Heart left ventricle (tissue), 13 donors: ENCODE results near the gene DNHD1.

Source experiments
- POLR2A ChIP-seq, 2 donors: fragments of 450-650 bp; IDR thresholded peaks; one replicate each; pipeline ENCODE4 v1.6.1; 2017; ENCODE audit warnings: antibody characterized with exemption in 2 of 2, mild to moderate bottlenecking in 2 of 2, moderate library complexity in 2 of 2
- TF ChIP-seq, protein P1 (sequence below), 12 donors: fragments of 200-600 bp; sonication (generic) in 4 of 12; IDR thresholded peaks; one replicate each; pipeline versions ENCODE4 v1.5.0 to v1.8.0; 2018 to 2022; ENCODE audit warnings: antibody characterized with exemption in 12 of 12, mild to moderate bottlenecking in 5 of 12
- donor health status: ischemic (EF 13 %, LVEDD 7.1; RV severe dilation, severe dysfunction).
- donor health status: DM: no; HTN: yes; CAD: no.
- donor health status: DM: no; HTN: no; CAD: no.
- donor health status: ischemic (EF 25% LVEDD 6.9; RV normal size, moderate dysfunction).
- donor health status: ischemic (EF 25% LVEDD 5.7; RV mildly dilated, moderate dysfunction).
- donor health status: ischemic (EF 35%, LVEDD 5.7; RV mildly dilated, moderate dysfunction).
- donor health status: nonischemic (EF 11% LVEDD 7.7; RV severe dilation, severe dysfunction).
- donor health status: DM: yes; HTN: yes; CAD: no.
- donor health status: PGD.
- donor health status: ischemic (EF 29% LVEDD 5.4; RV normal size, mild dysfunction).
- donor health status: nonischemic (EF 23%, LVEDD 6.1; RV moderate dilation, normal function).

DNA sequence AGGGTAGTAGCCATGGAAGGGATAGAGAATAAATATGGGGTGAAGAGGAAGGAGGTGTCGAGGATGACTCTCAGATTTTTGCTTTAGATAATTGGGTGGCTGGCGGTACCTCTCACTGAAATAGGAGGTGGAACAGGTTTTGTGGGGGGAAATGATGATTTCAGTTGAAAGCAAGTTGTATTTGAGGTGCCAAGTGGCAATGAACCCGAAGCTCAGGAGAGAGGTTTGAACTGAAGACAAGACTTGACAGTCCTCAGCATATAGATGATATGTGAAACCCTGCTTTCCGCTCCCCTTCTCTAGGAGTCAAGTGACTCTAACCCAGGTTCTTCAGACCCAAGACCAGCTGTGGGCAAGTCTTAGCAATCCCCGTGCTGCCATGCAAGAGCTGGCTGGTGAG lies 72.6 kb downstream of the DNHD1 start:
- TF ChIP-seq POLR2A (IDR thresholded peaks at IDR 0.05), result no peak
- TF ChIP-seq, protein P1, sequence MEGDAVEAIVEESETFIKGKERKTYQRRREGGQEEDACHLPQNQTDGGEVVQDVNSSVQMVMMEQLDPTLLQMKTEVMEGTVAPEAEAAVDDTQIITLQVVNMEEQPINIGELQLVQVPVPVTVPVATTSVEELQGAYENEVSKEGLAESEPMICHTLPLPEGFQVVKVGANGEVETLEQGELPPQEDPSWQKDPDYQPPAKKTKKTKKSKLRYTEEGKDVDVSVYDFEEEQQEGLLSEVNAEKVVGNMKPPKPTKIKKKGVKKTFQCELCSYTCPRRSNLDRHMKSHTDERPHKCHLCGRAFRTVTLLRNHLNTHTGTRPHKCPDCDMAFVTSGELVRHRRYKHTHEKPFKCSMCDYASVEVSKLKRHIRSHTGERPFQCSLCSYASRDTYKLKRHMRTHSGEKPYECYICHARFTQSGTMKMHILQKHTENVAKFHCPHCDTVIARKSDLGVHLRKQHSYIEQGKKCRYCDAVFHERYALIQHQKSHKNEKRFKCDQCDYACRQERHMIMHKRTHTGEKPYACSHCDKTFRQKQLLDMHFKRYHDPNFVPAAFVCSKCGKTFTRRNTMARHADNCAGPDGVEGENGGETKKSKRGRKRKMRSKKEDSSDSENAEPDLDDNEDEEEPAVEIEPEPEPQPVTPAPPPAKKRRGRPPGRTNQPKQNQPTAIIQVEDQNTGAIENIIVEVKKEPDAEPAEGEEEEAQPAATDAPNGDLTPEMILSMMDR (IDR thresholded peaks at IDR 0.05), result no peak
